ENCODE data around the gene NPPB. TPM values are rescaled to one million over a fixed set of nuclear protein-coding genes. Genes with fewer than 3 reads are reported as not detected.

Gene NPPB
- total RNA-seq, 1 donor from 2014 or later, result not detected

- DNase-seq (ENCODE audit: low read depth in 2 of 2), result no peak
Observed at GRCh38 chr1:11835441-11836225, 23.1 kb downstream of the NPPB start.

- no peak for DNase-seq (ENCODE audit: low read depth in 2 of 2)
Observed at GRCh38 chr1:11833900-11834299, 24.8 kb downstream of the NPPB start.

GRCh38 chr1:11833497-11833896, 25.2 kb downstream of the NPPB start:
- no peak for DNase-seq (ENCODE audit: low read depth in 2 of 2)

GRCh38 chr1:11831945-11832725, 26.6 kb downstream of the NPPB start:
- no peak for DNase-seq (ENCODE audit: low read depth in 2 of 2)

- no peak for DNase-seq (ENCODE audit: low read depth in 2 of 2)
Observed at GRCh38 chr1:11828511-11828910, 30.2 kb downstream of the NPPB start.

GRCh38 chr1:11826946-11827345, 31.8 kb downstream of the NPPB start:
- no peak for DNase-seq (ENCODE audit: low read depth in 2 of 2)

- DNase-seq (ENCODE audit: low read depth in 2 of 2), result no peak
Observed at GRCh38 chr1:11825131-11825530, 33.6 kb downstream of the NPPB start.

GRCh38 chr1:11823366-11824137, 35.2 kb downstream of the NPPB start:
- DNase-seq (ENCODE audit: low read depth in 2 of 2), result no peak

- DNase-seq (ENCODE audit: low read depth in 2 of 2), result no peak
Observed at GRCh38 chr1:11822091-11822490, 36.7 kb downstream of the NPPB start.

- no peak for DNase-seq (ENCODE audit: low read depth in 2 of 2)
Observed at GRCh38 chr1:11817192-11817591, 41.6 kb downstream of the NPPB start.

- DNase-seq (ENCODE audit: low read depth in 2 of 2), result no peak
Observed at GRCh38 chr1:11813021-11813420, 45.7 kb downstream of the NPPB start.

Other genes with a start within 250 kb of the NPPB start
- 1.4 and 1.5 TPM in 2 replicates for gene FBXO2, start 204.5 kb downstream of the NPPB start, total RNA-seq
- 6.4 and 9.6 TPM in 2 replicates for gene FBXO44, start 204.1 kb downstream of the NPPB start, total RNA-seq
- 1.8 and 4.0 TPM in 2 replicates for gene FBXO6, start 194.7 kb downstream of the NPPB start, total RNA-seq
- 37.7 and 39.1 TPM in 2 replicates for gene MAD2L2, start 177.8 kb downstream of the NPPB start, total RNA-seq
- gene DRAXIN, start 167.2 kb downstream of the NPPB start, total RNA-seq, result 0.13 and 0.64 TPM in 2 replicates
- 34.0 and 46.8 TPM in 2 replicates for gene AGTRAP, start 122.8 kb downstream of the NPPB start, total RNA-seq
- 0.25 and 0.26 TPM in 2 replicates for gene C1orf167, start 96.8 kb downstream of the NPPB start, total RNA-seq
- 30.2 and 53.2 TPM in 2 replicates for gene MTHFR, start 53.0 kb downstream of the NPPB start, total RNA-seq
- gene CLCN6, start 52.8 kb downstream of the NPPB start, total RNA-seq, result 5.9 and 7.0 TPM in 2 replicates
- gene NPPA, start 11.2 kb downstream of the NPPB start, total RNA-seq, result not detected in 2 replicates
- 38.3 and 58.3 TPM in 2 replicates for gene KIAA2013, start 67.5 kb upstream of the NPPB start, total RNA-seq
- 138 and 192 TPM in 2 replicates for gene PLOD1, start 75.8 kb upstream of the NPPB start, total RNA-seq
- 54.6 and 66.4 TPM in 2 replicates for gene MFN2, start 121.5 kb upstream of the NPPB start, total RNA-seq
- 27.5 and 31.1 TPM in 2 replicates for gene MIIP, start 160.6 kb upstream of the NPPB start, total RNA-seq
- gene TNFRSF8, start 204.4 kb upstream of the NPPB start, total RNA-seq, result under 0.01 TPM in 1 of 2 replicates, not detected in the other